GM18867 (cell line): ENCODE results near the gene LRRC3B.
"Not testable (repeated sequence)": the region's sequence is repeated elsewhere in the genome, so short reads cannot be mapped to it uniquely, and the experiment has no call there.

Experiments used
- ATAC-seq: cut with Tn5 transposase; IDR thresholded peaks from one replicate; pipeline ENCODE4 v1.9.1; 2021; ENCODE audit warnings: mild to moderate bottlenecking, moderate library complexity; ENCODE audit not compliant: unreplicated experiment

LRRC3B gene

GRCh38 chr3:26622621-26623418 lies at the start of gene LRRC3B:
Gene LRRC3B (plus strand): TSS chr3:26622772. CDS start chr3:26709673, 86,901 bp downstream.
- ATAC-seq: no peak

DNA sequence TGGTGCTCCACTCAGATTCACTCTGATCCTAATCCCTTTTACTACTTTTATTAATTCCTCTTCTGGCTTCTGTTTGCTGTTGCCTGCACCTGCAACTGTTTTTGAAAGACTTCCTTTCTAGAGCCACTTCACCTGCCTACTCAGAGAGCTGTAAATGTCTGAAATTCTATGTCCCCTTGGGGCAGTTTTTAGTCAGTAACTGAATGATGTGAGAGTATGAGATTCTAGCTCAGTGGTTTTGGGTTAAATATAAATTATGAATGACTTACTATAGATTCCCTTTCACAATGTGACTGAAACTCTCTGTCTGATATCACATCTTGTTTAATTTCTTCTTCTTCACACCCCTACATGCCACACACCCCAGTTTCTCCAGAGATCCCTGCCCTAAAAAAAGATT lies 47.8 kb upstream of the LRRC3B start:
- no peak for ATAC-seq

- no peak for ATAC-seq
Observed at GRCh38 chr3:26579116-26579515, 43.5 kb upstream of the LRRC3B start.

DNA sequence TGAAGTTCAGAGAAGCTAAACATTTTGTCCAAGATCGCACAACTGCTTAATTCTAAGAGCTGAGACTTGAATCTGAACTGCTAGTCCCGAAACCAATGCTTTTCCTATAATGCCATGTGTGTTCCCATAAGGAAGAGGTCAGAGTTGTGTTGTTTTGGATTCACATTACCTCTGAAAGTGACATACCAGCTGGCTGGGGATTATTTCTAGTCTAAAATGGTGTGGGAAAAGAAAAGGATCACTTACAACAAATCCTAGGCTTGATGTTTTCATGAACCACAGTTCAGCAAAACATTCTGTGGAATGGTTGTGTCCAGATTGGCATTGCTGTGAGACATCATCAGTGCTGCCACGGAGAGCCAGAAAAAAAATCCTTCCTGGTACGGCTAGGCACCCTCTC lies 35.0 kb upstream of the LRRC3B start:
- no peak for ATAC-seq

- no peak for ATAC-seq
Observed at GRCh38 chr3:26588931-26589330, 33.6 kb upstream of the LRRC3B start.

DNA sequence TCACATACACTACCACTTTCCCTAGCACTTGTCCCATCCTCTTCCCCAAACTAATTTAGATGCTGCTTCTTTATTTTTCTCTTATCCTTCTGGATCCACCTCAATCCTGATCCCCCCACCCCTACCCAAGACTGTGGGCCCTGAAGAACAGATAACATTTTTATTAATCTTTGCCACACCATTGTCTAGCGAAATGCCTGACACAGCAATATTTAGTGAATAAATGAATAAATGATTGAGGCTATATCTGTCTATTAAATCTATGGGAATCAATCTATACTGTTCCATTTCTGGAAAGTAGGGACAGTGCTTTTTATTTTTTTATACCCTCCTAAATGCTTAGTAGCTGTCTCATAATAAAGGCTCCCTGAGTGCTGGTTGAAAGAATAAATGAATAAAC lies 32.9 kb upstream of the LRRC3B start:
- ATAC-seq: no peak

DNA sequence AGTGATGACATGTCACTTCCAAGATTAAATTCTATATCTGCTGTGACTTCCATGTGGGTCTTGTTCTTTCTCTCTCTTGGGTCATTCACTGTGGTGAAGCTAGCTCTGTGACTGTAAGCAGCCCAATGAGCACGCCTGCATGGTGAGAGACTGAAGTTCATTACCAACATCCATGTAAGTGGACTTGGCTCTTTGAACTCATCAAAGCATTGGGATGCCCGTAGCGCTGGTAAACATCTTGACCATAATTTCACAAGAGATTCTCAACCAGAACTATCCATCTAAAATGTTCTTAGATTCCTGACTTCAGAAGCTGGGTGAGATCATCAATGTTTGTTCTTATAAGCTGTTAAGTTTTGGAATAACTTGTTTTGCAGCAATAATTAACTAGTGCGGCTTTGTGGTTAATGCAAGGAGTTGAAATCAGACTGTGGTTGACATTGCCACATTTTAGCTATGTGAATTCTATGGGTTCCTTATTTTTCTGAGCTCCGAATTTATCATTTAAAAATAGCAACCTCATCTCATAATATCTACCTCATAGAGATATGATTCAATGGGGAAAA lies 31.6 kb upstream of the LRRC3B start:
- ATAC-seq: no peak

GRCh38 chr3:26591926-26592325 lies 30.6 kb upstream of the LRRC3B start:
- no peak for ATAC-seq

DNA sequence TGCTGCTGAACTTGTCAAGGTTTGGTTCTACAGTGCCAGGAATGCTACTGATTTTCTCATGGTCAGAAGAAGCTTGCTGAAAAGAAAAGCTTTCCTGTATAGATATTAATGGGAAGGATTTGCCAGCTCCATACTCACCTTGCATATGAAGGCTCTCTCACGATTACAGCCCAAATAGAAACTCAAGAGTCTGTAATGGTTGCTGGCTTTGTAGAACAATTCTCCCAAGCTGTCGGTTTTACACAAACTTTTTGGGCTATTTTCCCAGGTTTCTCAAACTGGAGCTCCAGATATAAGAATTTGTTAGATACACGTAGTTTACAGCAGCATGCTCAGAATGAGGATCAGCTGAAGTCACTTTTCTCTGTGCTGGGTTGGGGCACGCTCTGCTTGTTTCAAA lies 30.1 kb upstream of the LRRC3B start:
- no peak for ATAC-seq

- no peak for ATAC-seq
Observed at GRCh38 chr3:26596335-26596734, 26.2 kb upstream of the LRRC3B start.

DNA sequence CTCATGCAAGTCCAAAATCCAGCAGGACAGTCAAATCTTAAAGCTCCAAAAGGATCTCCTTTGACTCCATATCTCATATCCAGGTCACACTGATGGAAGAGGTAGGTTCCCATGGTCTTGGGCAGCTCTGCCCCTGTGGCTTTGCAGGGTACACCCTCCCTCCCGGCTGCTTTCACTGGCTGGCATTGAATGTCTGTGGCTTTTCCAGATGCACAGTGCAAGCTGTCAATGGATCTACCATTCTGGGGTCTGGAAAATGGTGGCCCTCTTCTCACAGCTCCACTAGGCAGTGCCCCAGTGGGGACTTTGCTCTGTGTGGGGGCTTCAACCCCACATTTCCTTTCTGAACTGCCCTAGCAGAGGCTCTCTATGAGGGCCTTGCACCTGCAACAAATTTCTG lies 19.3 kb upstream of the LRRC3B start:
- not testable (repeated sequence) for ATAC-seq

- ATAC-seq: not testable (repeated sequence)
Observed at GRCh38 chr3:26603771-26604170, 18.8 kb upstream of the LRRC3B start.

DNA sequence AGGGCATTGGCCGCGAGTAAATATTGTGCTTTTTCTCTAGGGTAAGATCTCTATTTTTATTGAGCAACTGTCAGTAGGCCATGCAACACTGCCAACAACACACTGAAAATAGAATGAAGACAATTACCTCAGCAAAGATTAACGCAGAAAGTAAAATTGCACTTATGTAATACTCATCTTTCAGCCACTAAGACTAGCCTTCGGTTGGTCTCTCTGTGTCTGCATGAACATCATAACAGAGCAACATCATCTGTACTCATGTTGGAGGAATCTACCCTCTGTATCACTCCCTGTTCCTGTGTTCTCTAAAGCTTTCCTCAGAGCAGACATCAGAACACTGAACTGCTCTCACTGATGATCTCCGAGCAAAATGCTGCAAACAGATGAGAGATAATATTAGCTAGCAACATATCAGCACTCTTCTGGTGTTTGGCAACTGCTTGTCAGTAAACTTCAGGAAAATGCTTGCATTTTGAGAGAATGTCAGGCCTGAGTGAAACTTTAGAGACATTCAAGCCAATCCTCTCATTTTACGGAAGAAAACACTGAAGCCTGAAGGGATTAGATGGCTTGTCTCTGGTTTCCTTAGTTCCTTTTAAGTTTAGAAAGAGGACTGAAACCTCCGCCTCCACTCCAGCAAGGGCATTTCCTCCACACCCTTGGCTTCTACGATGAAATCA lies 8.4 kb upstream of the LRRC3B start:
- no peak for ATAC-seq

DNA sequence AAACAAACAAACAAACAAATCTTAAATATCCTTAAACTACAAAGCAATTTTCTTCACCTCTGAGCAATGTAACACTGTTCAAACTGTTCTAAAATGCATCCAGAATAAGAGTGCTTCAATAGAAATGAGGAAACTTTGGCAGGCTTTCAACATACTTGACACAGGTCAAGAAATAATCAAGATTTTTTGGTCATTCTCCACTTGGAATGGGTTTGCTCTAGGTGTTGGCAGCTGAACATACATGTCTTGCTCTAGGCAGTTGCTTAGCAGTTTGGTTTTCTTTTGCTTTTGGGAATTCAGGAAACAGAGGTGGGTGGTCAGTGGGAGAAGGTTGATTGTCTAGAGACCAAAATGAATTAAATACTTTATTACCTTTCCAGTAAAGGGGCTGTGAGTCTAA lies 1.4 kb upstream of the LRRC3B start:
- ATAC-seq: no peak

GRCh38 chr3:26621906-26622620 lies 509 bp upstream of the LRRC3B start:
- ATAC-seq: no peak

GRCh38 chr3:26623419-26624208 lies 1.0 kb downstream of the LRRC3B start:
- no peak for ATAC-seq

DNA sequence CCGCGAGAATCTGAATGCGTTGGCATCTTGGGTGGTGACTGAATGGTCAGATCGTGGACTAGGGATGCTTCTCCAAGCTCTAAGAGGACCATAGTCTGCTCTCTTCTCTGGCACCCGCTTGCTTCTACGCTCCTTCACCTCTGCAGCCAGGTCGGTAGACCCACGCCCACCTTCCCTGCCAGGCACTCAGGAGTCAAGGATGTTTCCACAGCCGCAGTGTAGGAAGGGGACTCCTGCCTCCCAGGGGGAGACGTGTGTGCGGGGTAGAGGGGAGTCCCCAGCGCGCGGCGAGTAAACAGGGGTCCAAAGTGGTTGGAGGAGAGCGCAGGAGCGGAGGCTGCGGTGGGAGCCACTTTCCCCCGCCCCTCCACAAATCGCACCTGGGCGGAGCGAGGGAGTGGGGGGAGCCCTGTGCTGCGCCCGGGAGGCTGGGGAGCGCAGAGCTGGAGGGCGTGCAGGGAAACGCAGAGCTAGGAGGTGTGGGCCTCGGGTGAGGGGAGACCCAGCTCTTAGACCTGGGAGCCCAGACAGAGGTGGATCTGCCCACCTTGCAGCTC lies 1.7 kb downstream of the LRRC3B start:
- no peak for ATAC-seq

GRCh38 chr3:26625187-26625586 lies 2.6 kb downstream of the LRRC3B start:
- no peak for ATAC-seq

- ATAC-seq: no peak
Observed at GRCh38 chr3:26627080-26627479, 4.5 kb downstream of the LRRC3B start.

GRCh38 chr3:26628915-26629314 lies 6.3 kb downstream of the LRRC3B start:
- no peak for ATAC-seq
